ENCODE results near the gene SLC22A31.

SLC22A31 gene

DNA sequence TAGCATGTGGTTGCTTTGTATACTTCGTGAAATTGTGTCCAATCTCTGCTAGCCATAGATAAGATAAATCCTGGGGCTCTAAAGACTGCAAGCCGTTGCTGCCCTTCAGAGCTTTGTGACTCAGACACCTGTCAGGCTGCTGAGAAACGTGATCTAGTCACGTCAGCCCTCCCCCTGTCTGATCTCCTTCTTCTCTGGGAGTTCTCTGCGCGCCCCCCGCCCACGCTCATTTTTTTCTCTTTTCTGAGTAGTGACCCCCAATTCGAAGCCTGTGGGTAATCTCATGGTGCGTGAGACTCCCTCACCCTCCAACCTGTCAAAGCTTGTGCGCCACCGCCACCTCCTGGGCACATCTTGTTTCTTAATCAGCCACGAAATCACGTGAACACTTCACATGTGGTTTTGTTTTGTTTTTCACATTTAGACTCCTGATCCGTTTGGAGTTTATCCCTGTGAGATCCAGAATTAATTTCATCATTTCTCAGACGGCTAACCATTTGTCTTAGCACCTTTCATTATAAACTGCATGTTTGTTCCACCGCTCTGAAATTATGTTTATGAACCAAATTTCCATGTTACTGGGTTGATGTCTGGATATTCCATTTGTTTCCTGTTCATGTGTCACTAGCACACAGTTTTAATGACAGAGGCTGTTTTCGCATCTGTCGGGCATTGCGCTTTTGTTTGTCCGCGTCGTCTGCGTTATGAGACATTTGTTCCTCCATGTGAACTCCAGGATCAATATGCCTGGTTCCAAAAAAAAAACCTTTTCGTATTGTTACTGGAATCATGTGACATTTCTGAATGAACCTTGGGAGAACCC lies 16.2 kb upstream of the SLC22A31 start:
- DNase-seq (ENCODE audit: low spot score) = peak; percentile 57

DNA sequence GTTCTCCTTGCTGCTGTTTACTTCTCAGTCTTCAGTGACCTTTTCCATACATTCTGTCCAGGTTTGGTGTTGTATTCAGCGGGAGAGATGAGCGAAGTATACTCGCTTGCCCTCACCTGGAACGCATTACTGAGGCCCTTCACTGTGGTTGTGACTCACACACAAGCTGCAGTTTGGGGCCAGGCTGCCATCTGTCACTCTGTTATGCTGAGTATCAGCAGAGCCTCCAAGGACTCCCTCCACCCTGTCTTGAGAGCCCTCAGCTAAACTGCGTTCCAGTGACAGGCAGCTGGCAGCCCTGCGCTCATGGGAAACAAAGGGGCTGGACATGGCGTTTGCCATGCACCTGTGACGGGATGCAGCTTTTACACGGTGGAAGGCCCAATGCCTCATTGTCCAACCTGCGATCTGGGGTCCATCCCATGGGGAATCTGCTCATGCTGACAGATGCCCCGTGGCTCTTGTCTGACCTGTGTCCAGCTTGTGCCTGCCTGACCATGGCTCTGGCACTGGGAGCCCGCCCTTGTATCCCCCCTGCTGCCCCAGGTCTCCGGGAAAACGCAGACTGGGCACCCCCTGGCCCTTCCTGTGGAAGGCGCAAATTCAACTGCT lies 10.7 kb upstream of the SLC22A31 start:
- no peak for DNase-seq (ENCODE audit: low spot score)

DNA sequence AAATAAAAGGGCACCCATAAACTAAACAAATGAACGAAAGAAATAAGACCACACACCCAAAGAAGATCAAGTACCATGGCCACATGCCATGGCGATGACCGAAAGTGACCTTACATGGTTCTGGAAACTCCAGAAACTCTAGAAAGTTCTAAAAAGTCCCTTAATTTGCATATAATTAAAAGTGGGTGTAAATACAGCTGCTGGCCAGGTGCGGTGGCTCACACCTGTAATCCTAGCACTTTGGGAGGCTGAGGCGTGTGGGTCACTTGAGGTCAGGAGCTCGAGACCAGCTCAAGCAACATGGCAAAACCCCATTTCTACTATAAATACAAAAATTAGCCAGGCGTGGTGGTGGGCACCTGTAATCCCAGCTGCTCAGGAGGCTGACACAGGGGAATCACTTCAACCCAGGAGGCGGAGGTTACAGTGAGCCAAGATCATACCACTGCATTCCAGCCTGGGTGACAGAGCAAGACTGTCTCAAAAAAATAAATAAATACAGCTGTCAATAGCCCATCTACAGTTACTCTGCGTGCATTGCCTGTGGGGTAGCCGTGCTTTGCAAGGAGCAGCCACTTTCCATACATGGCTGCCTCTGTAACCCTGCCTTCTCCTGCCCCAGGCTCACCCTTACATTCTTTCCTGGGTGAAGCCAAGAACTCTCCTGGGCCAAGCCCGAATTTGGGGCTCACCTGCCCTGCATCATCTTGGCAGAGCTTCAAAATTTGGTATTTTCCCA lies 10.0 kb upstream of the SLC22A31 start:
- DNase-seq (ENCODE audit: low spot score) = no peak

DNA sequence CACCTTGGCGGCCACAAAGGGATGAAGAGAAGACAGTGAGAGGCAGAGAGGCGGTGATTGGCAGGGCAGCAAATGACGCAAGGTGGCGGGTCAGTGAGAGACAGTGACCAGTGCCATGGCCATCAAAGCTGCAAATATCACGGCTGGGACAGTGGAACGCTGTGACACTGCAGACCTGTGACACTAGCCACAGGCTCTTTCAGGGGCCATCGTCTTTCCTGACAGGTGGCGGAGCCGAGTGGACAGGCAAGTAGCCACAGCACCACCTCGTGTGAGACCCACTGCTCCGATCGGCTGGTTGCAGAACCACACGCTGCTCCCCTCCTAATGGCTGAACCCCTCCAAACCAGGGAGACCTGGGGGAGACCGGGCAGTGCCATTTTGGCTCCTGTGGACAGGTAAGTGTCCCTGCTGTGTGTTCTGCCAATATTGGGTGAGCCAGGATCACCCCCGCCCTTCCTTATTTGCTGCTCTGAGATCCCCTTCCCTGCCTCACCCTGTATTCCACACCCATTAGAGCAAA lies 9.2 kb upstream of the SLC22A31 start:
- DNase-seq (ENCODE audit: low spot score) = no peak

DNA sequence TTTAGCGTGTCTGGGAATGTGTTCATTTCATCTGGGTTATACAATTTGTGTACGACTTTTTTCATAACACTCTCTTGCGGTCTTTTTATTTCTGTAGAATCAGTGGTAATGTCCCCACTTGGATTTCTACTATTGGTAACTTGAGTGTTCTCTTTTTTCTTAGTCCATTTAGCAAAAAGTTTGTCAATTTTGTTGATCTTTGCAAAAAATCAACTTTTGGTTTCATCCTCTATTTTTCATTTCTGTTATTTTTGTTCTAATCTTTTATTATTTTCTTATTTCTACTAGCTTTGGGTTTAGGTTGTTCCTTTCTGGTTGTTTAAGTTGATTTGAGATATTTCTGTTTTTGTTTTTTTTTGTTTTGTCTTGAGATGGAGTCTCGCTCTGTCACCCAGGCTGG lies 7.7 kb upstream of the SLC22A31 start:
- no peak for DNase-seq (ENCODE audit: low spot score)

DNA sequence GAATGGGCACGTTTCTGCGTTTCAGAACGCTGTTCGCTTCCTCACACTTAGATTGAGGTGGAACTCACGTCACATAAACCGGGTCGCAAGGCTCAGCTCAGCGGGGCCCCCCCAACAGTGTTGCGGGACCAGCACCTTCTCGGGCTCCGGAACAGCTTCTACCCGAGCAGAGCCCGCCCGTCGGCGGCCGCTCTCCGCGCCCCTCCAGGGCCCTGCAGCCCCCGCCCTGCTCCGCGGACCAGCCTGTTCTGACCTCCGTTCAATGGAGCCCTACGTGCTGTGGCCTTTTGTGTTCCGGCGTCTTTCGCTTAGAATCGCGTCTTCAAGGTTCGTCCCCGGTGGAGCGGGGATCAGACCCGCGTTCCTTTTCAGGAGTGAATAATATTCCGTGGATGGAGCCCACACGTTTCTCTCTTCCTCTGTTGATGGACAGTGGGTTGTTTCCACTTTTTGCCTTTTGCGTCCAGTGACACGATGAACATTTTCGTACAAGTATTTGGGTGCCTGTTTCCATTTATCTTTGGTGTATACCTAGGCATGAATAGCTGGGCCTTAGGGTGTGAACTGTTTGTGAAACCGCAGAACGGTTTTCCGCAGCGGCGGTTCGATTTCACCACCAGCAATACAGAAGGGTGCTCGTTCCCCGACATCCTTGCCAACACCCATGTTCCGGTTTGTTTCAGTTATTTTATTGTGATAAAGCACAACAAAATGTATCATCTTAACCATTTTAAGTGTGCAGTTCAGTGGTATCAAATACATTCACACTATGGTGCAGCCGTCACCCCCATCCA lies 2.3 kb upstream of the SLC22A31 start:
- DNase-seq (ENCODE audit: low spot score) = no peak

DNA sequence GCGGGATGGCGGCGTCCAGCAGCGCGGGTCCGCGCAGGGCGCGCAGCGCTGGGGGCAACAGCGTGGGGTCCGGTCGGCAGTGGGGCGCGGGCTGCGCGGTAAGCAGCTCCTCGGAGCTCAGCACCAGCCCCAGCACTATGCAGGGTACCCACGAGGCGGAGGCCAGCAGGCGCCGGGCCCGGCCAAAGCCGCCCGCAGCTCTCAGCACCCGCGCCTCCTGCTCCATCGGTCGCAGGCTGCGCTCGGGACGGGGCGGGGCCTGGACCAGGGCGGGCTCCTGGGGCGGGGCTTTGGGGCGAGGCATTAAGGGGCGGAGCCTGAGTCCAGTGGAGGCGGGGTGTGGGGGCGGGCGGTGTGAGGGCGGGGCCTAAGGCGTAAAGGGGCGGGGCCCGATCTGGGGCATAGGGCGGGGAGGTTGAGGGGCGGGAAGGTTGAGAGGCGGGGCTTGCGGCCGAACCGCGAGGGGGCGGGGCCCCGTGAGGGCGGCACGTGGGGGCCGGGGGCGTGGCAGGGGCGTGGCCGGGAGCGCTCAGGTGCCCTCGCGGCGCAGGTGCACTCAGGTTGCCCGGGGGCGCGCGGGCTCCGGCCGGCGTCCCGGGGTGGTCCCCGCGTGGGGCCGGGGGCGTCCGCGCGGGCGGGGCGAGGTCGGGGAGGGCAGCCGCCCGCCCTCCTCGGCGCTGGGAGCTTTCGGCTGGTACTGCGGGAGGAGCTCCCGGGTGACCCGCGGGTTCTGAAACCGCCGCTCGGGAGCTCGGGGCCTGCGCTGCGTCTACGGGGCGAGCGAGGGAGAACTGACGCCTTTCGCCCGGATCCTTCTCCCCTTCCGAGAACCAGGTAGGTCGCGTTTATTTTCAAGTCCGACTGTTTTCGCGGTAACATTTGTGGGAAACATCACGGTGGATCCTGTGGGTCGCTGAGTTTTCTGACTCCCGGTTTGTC lies 1.4 kb upstream of the SLC22A31 start:
- DNase-seq (ENCODE audit: low spot score) = peak; percentile 73

DNA sequence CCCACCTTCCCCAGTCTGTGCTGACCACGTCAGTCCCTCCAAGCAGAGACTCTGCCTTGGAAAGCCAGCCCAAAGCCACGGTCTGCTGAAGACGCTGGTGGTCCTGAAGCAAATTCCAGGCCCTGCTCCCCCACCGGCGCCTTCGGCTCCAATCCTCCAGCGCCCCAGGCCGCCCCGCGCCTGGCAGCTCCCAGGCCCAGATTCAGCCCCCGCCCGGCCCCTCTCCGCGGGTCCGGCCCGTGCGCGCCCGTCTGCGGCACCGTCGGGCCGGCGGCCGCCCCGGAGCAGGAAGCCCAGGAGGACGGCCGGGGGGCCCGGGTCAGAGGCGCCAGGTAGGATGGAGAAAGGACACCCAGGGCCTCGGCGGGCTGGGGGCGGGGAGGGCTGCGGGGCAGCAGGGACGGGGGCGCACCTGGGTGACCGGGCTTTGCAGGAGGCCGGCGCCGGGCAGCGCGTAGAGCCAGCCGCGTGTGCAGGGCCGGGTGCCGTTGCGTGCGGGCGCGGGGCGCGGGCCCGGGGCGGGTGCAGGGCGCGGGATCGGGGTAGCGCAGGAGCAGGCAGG lies 594 bp upstream of the SLC22A31 start:
- no peak for DNase-seq (ENCODE audit: low spot score)

DNA sequence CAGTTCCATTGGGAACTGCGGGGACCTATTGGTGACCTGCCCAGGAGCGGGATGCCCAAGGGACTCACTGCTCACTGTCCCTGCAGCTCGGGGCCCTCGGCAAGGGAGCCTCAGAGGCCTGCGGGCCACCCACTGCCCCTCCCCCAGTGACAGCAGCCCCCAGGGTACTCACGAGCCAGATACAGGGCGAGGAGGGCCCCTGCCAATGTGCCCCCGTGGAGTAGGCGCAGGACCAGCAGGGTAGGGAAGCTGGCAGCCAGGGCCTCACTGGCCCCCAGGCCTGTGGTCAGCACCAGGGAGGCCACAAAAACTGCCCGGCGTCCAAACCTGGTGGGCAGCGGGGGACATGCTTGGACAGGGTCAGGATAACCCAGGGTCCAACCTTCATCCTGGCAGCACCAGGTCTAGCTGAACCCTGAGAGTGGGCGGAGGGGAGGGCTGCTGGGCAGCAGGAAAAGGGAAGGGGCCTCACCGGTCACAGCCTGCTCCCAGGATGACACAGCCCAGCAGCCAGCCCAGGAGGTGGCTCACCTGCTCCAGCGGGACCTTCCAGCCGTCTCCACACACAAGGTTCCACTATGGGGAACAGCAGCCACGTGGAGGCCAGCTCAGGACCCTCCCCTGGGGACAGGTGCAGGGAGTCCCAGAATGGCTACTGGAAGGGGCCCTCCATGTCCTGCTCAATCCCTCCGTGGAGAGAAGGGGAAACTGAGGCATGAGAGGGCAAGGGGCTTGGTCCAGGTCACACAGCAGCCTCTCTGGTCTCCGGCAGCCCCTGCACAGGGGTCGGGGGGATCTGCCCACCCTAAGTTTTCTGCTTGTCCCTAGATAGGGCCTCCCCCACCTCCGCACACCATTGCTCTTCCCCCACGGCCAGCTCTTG lies 855 bp downstream of the SLC22A31 start:
- DNase-seq (ENCODE audit: low spot score) = no peak

DNA sequence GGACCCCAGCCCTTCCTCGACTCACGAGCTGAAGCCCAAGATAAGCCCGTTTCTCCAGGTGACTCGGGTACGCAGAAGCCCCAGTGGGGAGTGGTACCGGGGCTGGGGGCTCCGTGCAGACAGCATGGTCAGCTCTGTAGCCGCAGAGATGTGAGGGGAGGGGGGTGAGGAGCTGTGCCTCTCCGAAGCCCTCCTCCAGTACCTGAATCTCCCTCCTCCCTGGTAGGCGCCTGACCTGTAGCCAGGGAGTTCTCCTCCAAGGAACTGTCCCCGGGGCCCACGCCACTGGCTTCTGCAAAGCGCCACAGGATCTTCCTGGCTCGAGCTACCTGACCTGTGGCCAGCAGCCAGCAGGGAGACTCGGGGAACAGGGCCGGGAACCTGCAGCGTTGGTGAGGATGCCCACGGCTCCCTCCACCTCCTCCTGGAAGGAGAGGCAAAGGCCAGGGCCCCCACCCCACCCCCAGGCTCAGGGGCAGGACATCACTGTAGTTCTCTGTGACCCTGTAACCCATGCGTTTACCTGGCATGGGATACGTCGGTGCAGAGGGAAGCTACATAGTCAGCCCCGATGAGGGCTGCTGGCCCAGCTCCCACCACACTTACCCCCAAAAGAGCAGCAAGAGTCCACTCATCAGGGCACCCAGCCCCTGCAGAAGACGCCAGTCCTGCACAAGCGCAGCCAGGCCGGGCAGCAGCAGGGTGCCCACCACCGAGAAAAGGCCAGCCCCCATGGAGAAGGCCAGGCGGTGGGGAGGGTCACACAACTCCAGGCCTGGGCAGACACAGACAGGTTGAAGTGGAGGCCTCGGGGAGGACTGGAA lies 1.7 kb downstream of the SLC22A31 start:
- no peak for DNase-seq (ENCODE audit: low spot score)

DNA sequence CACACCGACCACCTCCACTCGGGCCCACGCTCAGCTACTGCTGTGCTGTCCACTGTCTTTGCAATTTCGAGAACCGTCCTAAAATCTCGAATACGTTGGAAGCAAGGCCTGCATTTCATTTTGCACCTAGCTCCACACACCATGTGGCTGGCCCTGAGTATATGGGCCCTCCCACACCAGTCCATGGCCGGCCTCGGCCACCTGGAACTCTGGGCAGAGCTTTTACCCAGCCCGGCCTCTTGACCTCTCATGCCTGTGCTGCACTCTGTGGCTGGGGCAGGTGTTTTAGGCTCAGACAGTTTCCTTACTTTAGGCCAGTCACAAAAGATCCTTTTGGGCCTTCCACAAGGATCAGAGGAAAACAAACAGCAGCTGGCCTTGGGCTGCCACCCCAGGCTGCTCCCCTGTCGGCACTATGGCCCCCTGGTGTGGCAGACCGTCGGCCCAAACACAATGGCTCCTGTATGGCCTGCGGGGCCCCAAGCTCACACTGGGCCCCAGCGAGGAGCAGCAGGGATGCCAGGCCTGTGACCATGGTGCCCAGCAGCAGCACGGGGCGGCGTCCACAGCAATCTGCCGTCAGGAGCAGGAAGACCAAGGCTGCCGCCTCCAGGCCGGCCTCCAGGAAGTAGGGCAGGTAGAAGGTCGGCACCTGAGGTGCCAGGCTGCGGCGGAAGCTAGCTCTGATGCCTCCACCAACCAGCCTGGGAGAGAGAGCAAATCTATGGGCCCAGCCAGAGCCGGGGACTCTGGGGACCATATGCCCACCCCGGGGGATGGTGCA lies 2.5 kb downstream of the SLC22A31 start:
- DNase-seq (ENCODE audit: low spot score) = no peak

DNA sequence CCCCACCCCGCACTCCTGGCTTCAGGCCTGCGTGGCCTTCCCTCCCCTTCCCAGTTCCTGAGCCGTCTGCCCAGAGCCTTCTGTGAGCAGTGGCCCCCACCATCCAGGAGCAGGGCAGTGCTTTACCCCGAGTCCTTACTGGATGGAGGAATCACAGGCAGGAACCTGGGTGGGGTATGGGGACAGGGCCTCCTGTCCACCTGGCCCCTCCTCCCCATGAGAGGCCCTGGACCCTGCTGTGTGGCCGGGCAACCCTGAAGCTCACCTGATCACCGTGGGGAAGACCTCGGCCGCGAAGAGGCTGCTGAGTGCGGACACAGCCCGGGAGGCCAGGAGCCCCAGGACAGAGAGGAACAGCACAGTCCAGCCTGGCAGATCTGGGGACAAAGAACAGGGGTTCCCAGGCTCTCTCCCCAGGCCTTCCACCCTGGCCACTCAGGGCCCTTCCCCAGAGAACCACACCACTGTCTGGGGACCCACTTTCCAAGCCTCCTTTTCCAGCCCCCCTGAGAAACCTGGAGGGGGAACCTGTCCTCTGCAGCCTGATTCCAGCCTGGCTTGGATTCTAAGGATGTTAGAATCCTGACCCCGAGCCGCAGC lies 3.2 kb downstream of the SLC22A31 start:
- DNase-seq (ENCODE audit: low spot score) = no peak

DNA sequence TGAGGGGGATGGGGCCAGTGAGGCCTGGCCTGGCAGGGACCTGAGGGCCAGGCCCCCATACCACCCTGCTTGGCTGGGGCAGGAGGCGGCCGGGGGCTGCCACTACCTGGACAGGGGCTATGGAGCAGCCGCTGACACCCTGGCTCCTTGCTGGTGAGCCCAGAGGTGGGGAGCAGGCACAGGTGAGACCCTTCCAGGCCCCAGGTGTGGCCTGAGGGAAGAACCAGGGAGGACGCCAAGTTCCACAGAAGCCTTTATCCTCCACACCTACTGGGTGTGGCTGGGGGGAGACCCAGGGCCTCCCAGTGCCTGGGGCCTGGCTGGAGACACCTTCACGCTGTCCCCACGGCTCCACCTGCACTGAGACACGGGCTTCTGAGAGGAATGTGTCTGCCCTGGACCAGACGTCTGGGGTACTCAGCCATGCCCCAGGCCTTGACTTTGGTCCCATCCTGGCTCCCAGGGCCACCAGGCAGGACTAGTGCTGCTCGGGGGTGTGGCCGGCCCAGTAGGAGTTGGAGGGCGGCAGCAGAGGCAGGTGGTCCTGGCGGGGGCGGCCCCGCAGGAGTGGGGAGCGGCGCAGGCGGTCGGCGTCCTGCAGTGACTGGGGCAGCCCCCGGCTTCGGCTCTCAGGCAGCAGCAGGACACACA lies 4.7 kb downstream of the SLC22A31 start:
- DNase-seq (ENCODE audit: low spot score) = no peak

DNA sequence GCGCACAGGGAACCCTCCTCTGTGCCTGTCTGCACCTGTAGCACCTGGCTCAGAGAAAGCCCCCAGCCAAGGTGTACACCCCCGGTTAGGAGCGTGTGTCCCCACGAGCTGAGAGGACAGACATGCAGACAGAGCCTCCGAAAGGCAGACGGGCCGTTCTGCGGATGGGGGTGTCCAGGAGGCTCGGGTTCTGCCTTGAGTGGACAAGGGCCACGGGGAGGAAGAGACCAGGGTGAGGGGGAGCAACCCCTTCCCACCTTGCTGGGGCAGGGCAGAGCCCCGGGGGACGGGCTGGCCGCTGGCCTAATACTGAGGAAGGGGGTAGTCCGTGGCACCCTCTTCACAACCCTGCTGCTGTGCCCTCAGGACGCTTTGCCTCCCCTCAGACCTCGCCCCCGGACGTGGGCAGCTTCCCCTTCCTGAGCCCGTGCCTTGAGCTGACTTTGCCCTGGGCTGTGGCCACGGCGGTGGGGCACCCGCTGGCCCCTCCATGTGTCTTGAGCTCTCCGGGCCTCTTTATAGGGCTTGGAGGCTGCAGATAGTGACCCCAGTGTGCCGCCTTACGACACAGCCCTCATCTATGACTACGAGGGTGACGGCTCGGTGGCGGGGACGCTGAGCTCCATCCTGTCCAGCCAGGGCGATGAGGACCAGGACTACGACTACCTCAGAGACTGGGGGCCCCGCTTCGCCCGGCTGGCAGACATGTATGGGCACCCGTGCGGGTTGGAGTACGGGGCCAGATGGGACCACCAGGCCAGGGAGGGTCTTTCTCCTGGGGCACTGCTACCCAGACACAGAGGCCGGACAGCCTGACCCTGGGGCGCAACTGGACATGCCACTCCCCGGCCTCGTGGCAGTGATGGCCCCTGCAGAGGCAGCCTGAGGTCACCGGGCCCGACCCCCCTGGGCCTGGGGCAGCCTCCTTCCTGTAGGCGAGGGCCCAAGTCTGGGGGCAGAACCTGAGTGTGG lies 5.7 kb downstream of the SLC22A31 start:
- no peak for DNase-seq (ENCODE audit: low spot score)

DNA sequence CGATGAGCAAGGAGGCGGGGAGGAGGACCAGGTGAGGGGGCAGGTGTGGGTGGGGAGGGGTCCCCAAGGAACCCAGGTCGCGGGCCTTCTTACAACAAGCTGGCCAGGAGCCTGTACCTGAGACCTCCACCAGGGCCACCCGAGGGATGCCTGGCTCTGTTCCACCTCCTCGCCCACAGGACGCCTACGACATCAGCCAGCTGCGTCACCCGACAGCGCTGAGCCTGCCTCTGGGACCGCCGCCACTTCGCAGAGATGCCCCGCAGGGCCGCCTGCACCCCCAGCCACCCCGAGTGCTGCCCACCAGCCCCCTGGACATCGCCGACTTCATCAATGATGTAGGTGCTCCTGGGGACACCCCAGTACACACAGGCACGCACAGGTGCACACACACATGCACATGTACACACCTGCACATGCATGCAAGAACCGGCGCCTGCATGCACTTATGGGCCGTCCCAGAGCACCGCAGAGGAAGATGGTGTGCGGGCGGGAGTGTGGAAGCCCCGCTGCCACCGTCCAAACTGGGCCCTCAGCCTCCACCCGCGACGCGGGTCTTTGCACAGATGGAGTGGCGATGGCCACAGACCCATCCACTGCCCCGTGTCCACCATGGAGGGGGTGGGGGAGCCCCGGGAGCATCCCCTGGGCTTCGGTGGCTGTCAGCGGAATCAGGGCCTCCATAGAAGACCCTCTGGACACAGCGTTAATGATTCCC lies 6.6 kb downstream of the SLC22A31 start:
- no peak for DNase-seq (ENCODE audit: low spot score)
